ENCODE results near the gene CRYBB1.

Gene CRYBB1

GRCh38 chr22:26576026-26576680 lies 41.7 kb downstream of the CRYBB1 start:
- no peak for TF ChIP-seq POU2F2 (IDR thresholded peaks at IDR 0.05; ENCODE audit: low read depth, low read length)
- TF ChIP-seq POLR2AphosphoS5 (IDR thresholded peaks at IDR 0.05; ENCODE audit: low read depth, low read length) = no peak
- TF ChIP-seq SPI1 (IDR thresholded peaks at IDR 0.05; ENCODE audit: low read depth, low read length) = no peak
- no peak for TF ChIP-seq TAF1 (IDR thresholded peaks at IDR 0.05; ENCODE audit: low read depth, low read length)
- no peak for TF ChIP-seq PAX5 (IDR thresholded peaks at IDR 0.05; ENCODE audit: insufficient read depth, low read length, severe bottlenecking)
- no peak for TF ChIP-seq POLR2A (IDR thresholded peaks at IDR 0.05; ENCODE audit: low read depth, low read length)
- no peak for FAIRE-seq
- DNase-seq (ENCODE audit: insufficient read length, low spot score) = no peak

GRCh38 chr22:26574001-26574723 lies 43.7 kb downstream of the CRYBB1 start:
- no peak for FAIRE-seq
- no peak for TF ChIP-seq TAF1 (IDR thresholded peaks at IDR 0.05; ENCODE audit: low read depth, low read length)
- no peak for TF ChIP-seq POU2F2 (IDR thresholded peaks at IDR 0.05; ENCODE audit: low read depth, low read length)
- no peak for TF ChIP-seq PAX5 (IDR thresholded peaks at IDR 0.05; ENCODE audit: insufficient read depth, low read length, severe bottlenecking)
- no peak for TF ChIP-seq POLR2AphosphoS5 (IDR thresholded peaks at IDR 0.05; ENCODE audit: low read depth, low read length)
- TF ChIP-seq SPI1 (IDR thresholded peaks at IDR 0.05; ENCODE audit: low read depth, low read length) = no peak
- TF ChIP-seq POLR2A (IDR thresholded peaks at IDR 0.05; ENCODE audit: low read depth, low read length) = no peak
- no peak for DNase-seq (ENCODE audit: insufficient read length, low spot score)

GRCh38 chr22:26573026-26573662 lies 44.7 kb downstream of the CRYBB1 start:
- DNase-seq (ENCODE audit: insufficient read length, low spot score) = no peak
- TF ChIP-seq TAF1 (IDR thresholded peaks at IDR 0.05; ENCODE audit: low read depth, low read length) (no peak), POLR2AphosphoS5 (IDR thresholded peaks at IDR 0.05; ENCODE audit: low read depth, low read length) (no peak), POU2F2 (IDR thresholded peaks at IDR 0.05; ENCODE audit: low read depth, low read length) (no peak), SPI1 (IDR thresholded peaks at IDR 0.05; ENCODE audit: low read depth, low read length) (no peak), PAX5 (IDR thresholded peaks at IDR 0.05; ENCODE audit: insufficient read depth, low read length, severe bottlenecking) (no peak), POLR2A (IDR thresholded peaks at IDR 0.05; ENCODE audit: low read depth, low read length) (no peak)
- no peak for FAIRE-seq

- no peak for FAIRE-seq
Observed at GRCh38 chr22:26570864-26571525, 46.8 kb downstream of the CRYBB1 start.

GRCh38 chr22:26570115-26570514 lies 47.7 kb downstream of the CRYBB1 start:
- TF ChIP-seq POLR2AphosphoS5 (IDR thresholded peaks at IDR 0.05; ENCODE audit: low read depth, low read length) (no peak), SPI1 (IDR thresholded peaks at IDR 0.05; ENCODE audit: low read depth, low read length) (no peak), PAX5 (IDR thresholded peaks at IDR 0.05; ENCODE audit: insufficient read depth, low read length, severe bottlenecking) (no peak), POU2F2 (IDR thresholded peaks at IDR 0.05; ENCODE audit: low read depth, low read length) (no peak), TAF1 (IDR thresholded peaks at IDR 0.05; ENCODE audit: low read depth, low read length) (no peak), POLR2A (IDR thresholded peaks at IDR 0.05; ENCODE audit: low read depth, low read length) (no peak)
- DNase-seq (ENCODE audit: insufficient read length, low spot score) (no peak), FAIRE-seq (no peak)

More at GRCh38 chr22:26570864-26571525, 46.8 kb downstream of the CRYBB1 start:
- DNase-seq (ENCODE audit: insufficient read length, low spot score) = no peak
- TF ChIP-seq POLR2AphosphoS5 (IDR thresholded peaks at IDR 0.05; ENCODE audit: low read depth, low read length) (no peak), SPI1 (IDR thresholded peaks at IDR 0.05; ENCODE audit: low read depth, low read length) (no peak), POU2F2 (IDR thresholded peaks at IDR 0.05; ENCODE audit: low read depth, low read length) (no peak), PAX5 (IDR thresholded peaks at IDR 0.05; ENCODE audit: insufficient read depth, low read length, severe bottlenecking) (no peak), POLR2A (IDR thresholded peaks at IDR 0.05; ENCODE audit: low read depth, low read length) (no peak), TAF1 (IDR thresholded peaks at IDR 0.05; ENCODE audit: low read depth, low read length) (no peak)

- TF ChIP-seq POLR2AphosphoS5 (IDR thresholded peaks at IDR 0.05; ENCODE audit: low read depth, low read length) (no peak), POU2F2 (IDR thresholded peaks at IDR 0.05; ENCODE audit: low read depth, low read length) (no peak), PAX5 (IDR thresholded peaks at IDR 0.05; ENCODE audit: insufficient read depth, low read length, severe bottlenecking) (no peak), TAF1 (IDR thresholded peaks at IDR 0.05; ENCODE audit: low read depth, low read length) (no peak), SPI1 (IDR thresholded peaks at IDR 0.05; ENCODE audit: low read depth, low read length) (no peak), POLR2A (IDR thresholded peaks at IDR 0.05; ENCODE audit: low read depth, low read length) (no peak)
- DNase-seq (ENCODE audit: insufficient read length, low spot score) = no peak
- FAIRE-seq = no peak
Observed at GRCh38 chr22:26568207-26568706, 49.6 kb downstream of the CRYBB1 start.

- no peak for TF ChIP-seq POLR2AphosphoS5 (IDR thresholded peaks at IDR 0.05; ENCODE audit: low read depth, low read length)
- DNase-seq (ENCODE audit: insufficient read length, low spot score) = no peak
- FAIRE-seq = no peak
Observed at GRCh38 chr22:26567610-26568009, 50.2 kb downstream of the CRYBB1 start.

- FAIRE-seq = no peak
- DNase-seq (ENCODE audit: insufficient read length, low spot score) = no peak
Observed at GRCh38 chr22:26566994-26567393, 50.8 kb downstream of the CRYBB1 start.

GRCh38 chr22:26565889-26566288 lies 51.9 kb downstream of the CRYBB1 start:
- DNase-seq (ENCODE audit: insufficient read length, low spot score) (no peak), FAIRE-seq (no peak)
- TF ChIP-seq POLR2A (IDR thresholded peaks at IDR 0.05; ENCODE audit: low read depth, low read length) (no peak), POU2F2 (IDR thresholded peaks at IDR 0.05; ENCODE audit: low read depth, low read length) (no peak), POLR2AphosphoS5 (IDR thresholded peaks at IDR 0.05; ENCODE audit: low read depth, low read length) (no peak), PAX5 (IDR thresholded peaks at IDR 0.05; ENCODE audit: insufficient read depth, low read length, severe bottlenecking) (no peak), SPI1 (IDR thresholded peaks at IDR 0.05; ENCODE audit: low read depth, low read length) (no peak), TAF1 (IDR thresholded peaks at IDR 0.05; ENCODE audit: low read depth, low read length) (no peak)

More at GRCh38 chr22:26566994-26567393, 50.8 kb downstream of the CRYBB1 start:
- TF ChIP-seq POU2F2 (IDR thresholded peaks at IDR 0.05; ENCODE audit: low read depth, low read length) = no peak
- TF ChIP-seq TAF1 (IDR thresholded peaks at IDR 0.05; ENCODE audit: low read depth, low read length) = no peak
- TF ChIP-seq POLR2AphosphoS5 (IDR thresholded peaks at IDR 0.05; ENCODE audit: low read depth, low read length) = no peak
- TF ChIP-seq PAX5 (IDR thresholded peaks at IDR 0.05; ENCODE audit: insufficient read depth, low read length, severe bottlenecking) = no peak
- no peak for TF ChIP-seq SPI1 (IDR thresholded peaks at IDR 0.05; ENCODE audit: low read depth, low read length)
- no peak for TF ChIP-seq POLR2A (IDR thresholded peaks at IDR 0.05; ENCODE audit: low read depth, low read length)

Data from GM12891 (cell line).